ENCODE measurements around the gene CEP112. TPM values are rescaled to one million over a fixed set of nuclear protein-coding genes. Genes with fewer than 3 reads are reported as not detected.

CEP112 gene
- total and polyA plus RNA-seq, 2 donors (not counting 3 experiments of a cell fraction or from before 2014, with no cell fraction given): 1.5 to 25.3 TPM

DNA sequence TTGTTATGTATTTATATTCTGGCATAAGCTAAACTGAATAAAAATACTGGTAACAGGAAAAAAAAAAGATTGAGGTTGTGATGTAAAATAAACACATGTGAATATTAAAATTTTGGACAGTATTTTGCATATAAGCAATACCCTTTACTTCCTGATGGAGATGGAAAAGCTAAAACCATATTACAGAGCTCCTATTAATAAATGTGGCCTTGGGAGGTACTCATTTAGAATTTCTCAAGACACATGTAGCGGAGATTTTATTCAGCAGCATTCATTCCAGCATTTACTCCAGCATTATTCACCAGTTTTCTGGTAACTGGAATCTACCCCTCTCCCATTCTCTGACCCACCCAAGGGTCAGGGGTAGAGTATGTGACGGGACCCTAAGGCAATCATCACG lies 536.2 kb downstream of the CEP112 start:
- POLR2A ChIA-PET: no interaction called here
- H3K9ac ChIP-seq (replicated peaks; ENCODE audit: extremely low read depth, insufficient read depth, low read length): no peak overlapping the region
- no peak for DNase-seq (ENCODE audit: low read depth, low spot score)
- H3K79me2 ChIP-seq (ENCODE audit: control insufficient read depth, insufficient read depth, low read length): no peaks in the 10 kb centered on the region
- no peaks in the 10 kb centered on the region for H3K9me1 ChIP-seq (replicated peaks; ENCODE audit: control insufficient read depth, extremely low read depth, insufficient read depth, low read length)
- TF ChIP-seq FOS (IDR thresholded peaks at IDR 0.05; ENCODE audit: borderline replicate concordance, insufficient read depth, low read length): no peak
- TF ChIP-seq JUN (IDR thresholded peaks at IDR 0.05; ENCODE audit: borderline replicate concordance, insufficient read depth, insufficient read length, low read depth): no peak
- TF ChIP-seq, protein P1, sequence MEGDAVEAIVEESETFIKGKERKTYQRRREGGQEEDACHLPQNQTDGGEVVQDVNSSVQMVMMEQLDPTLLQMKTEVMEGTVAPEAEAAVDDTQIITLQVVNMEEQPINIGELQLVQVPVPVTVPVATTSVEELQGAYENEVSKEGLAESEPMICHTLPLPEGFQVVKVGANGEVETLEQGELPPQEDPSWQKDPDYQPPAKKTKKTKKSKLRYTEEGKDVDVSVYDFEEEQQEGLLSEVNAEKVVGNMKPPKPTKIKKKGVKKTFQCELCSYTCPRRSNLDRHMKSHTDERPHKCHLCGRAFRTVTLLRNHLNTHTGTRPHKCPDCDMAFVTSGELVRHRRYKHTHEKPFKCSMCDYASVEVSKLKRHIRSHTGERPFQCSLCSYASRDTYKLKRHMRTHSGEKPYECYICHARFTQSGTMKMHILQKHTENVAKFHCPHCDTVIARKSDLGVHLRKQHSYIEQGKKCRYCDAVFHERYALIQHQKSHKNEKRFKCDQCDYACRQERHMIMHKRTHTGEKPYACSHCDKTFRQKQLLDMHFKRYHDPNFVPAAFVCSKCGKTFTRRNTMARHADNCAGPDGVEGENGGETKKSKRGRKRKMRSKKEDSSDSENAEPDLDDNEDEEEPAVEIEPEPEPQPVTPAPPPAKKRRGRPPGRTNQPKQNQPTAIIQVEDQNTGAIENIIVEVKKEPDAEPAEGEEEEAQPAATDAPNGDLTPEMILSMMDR (IDR thresholded peaks at IDR 0.05; ENCODE audit: extremely low read depth in 1 of 2, insufficient read depth in 1 of 2, low read depth in 1 of 2, low read length in 2 of 2): no peak
- TF ChIP-seq POLR2AphosphoS5 (IDR thresholded peaks at IDR 0.05; ENCODE audit: insufficient read depth, low read depth, low read length): no peak
- TF ChIP-seq GATA2 (IDR thresholded peaks at IDR 0.05; ENCODE audit: insufficient read depth, insufficient read length, low read depth, low read length): no peak
- TF ChIP-seq, protein P2, sequence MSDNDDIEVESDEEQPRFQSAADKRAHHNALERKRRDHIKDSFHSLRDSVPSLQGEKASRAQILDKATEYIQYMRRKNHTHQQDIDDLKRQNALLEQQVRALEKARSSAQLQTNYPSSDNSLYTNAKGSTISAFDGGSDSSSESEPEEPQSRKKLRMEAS (IDR thresholded peaks at IDR 0.05; ENCODE audit: insufficient read depth, insufficient read length): no peak
- TF ChIP-seq POLR2A (IDR thresholded peaks at IDR 0.05; ENCODE audit: low read depth, low read length): no peak
- peaks cover under 1% of the 10 kb centered on the region for H3K4me1 ChIP-seq (ENCODE audit: control insufficient read depth, extremely low read depth, insufficient read depth, low read length)
- BruUV-seq (replicated peaks): no TSS peak
- no peak for FAIRE-seq
- H3K27me3 ChIP-seq (ENCODE audit: control insufficient read depth in 2 of 2, insufficient read depth in 2 of 2, low read length in 2 of 2): no peaks in the 10 kb centered on the region
- no peak overlapping the region for H3K4me3 ChIP-seq (replicated peaks in 1 of 3; ENCODE audit: insufficient read depth in 1 of 3, low read depth in 1 of 3, low read length in 3 of 3)
- H3K27ac ChIP-seq (ENCODE audit: insufficient read depth, low read depth, low read length): no peak overlapping the region
- H3K9me3 ChIP-seq (replicated peaks; ENCODE audit: control insufficient read depth, insufficient read depth, low read length): no peaks in the 10 kb centered on the region
- CTCF ChIA-PET: interaction anchor here (0.8 kb wide), 1 partner anchor 10 kb away, joined by 3 read pairs; no protein-coding TSS in a partner anchor
- intact Hi-C loops (cut with micrococcal nuclease) (no loop called here), dilution Hi-C loops (cut with MboI; ENCODE audit: extremely low pct_ligation_motif_present, low sequenced_read_pairs) (no loop called here)
- H3K4me2 ChIP-seq (ENCODE audit: insufficient read depth, low read length): no peak overlapping the region
- H4K20me1 ChIP-seq (replicated peaks; ENCODE audit: control insufficient read depth, extremely low read depth, insufficient read depth, low read length): no peaks in the 10 kb centered on the region
- no peaks in the 10 kb centered on the region for H3K36me3 ChIP-seq (ENCODE audit: control insufficient read depth in 2 of 2, extremely low read depth in 1 of 2, insufficient read depth in 2 of 2, low read length in 2 of 2)
- no peak overlapping the region for H2AFZ ChIP-seq (ENCODE audit: low read depth, low read length)

Data from endothelial cell of umbilical vein (primary cell).